ENCODE data around the gene SAMHD1.
A peak's percentile ranks its signal among the peaks of the same experiment; 100 is the strongest.
"Not testable (repeated sequence)": the region's sequence is repeated elsewhere in the genome, so short reads cannot be mapped to it uniquely, and the experiment has no call there.

The SAMHD1 gene

GRCh38 chr20:36847009-36847709 is 104.3 kb downstream of the SAMHD1 start:
- TF ChIP-seq, protein P1, sequence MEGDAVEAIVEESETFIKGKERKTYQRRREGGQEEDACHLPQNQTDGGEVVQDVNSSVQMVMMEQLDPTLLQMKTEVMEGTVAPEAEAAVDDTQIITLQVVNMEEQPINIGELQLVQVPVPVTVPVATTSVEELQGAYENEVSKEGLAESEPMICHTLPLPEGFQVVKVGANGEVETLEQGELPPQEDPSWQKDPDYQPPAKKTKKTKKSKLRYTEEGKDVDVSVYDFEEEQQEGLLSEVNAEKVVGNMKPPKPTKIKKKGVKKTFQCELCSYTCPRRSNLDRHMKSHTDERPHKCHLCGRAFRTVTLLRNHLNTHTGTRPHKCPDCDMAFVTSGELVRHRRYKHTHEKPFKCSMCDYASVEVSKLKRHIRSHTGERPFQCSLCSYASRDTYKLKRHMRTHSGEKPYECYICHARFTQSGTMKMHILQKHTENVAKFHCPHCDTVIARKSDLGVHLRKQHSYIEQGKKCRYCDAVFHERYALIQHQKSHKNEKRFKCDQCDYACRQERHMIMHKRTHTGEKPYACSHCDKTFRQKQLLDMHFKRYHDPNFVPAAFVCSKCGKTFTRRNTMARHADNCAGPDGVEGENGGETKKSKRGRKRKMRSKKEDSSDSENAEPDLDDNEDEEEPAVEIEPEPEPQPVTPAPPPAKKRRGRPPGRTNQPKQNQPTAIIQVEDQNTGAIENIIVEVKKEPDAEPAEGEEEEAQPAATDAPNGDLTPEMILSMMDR (conservative IDR thresholded peaks at IDR 0.05; ENCODE audit: control insufficient read depth, insufficient read depth, low read depth, low read length) = no peak
- peak; percentile 99 for DNase-seq (ENCODE audit: low read depth)
- no peak overlapping the region for H3K4me3 ChIP-seq (ENCODE audit: control insufficient read depth, low read depth, low read length)

GRCh38 chr20:36845288-36845971 is 106.1 kb downstream of the SAMHD1 start:
- TF ChIP-seq, protein P1 (conservative IDR thresholded peaks at IDR 0.05; ENCODE audit: control insufficient read depth, insufficient read depth, low read depth, low read length) = no peak
- no peak overlapping the region for H3K4me3 ChIP-seq (ENCODE audit: control insufficient read depth, low read depth, low read length)
- no peak for DNase-seq (ENCODE audit: low read depth)

DNA sequence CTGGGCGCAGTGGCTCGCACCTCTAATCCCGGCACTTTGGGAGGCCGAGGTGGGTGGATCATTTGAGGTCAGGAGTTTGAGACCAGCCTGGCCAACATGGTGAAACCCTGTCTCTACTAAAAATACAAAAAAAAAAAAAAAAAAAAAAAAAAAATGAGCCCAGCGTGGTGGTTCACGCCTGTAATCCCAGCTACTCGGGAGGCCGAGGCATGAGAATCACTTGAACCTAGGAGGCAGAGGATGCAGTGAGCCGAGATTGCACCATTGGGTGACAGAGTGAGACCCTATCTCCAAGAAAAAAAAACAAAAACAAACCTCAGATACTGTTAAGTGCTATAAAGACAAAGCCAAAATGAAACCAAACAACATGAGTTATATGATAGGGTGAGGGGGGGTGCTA is 110.5 kb downstream of the SAMHD1 start:
- DNase-seq (ENCODE audit: low read depth); H3K4me3 ChIP-seq (ENCODE audit: control insufficient read depth, low read depth, low read length): not testable (repeated sequence)
